GM19023 (cell line): ENCODE results near the gene RAB9A.
"Not testable (repeated sequence)": the region's sequence is repeated elsewhere in the genome, so short reads cannot be mapped to it uniquely, and the experiment has no call there.

Experiments used
- ATAC-seq: cut with Tn5 transposase; IDR thresholded peaks from one replicate; pipeline ENCODE4 v1.9.1; 2021; ENCODE audit warnings: mild to moderate bottlenecking, moderate library complexity; ENCODE audit not compliant: unreplicated experiment

Gene RAB9A

GRCh38 chrX:13669246-13669737 lies 19.6 kb upstream of the RAB9A start:
- peak; percentile 87 for ATAC-seq

GRCh38 chrX:13669755-13670154 lies 19.2 kb upstream of the RAB9A start:
- not testable (repeated sequence) for ATAC-seq

GRCh38 chrX:13670197-13670596 lies 18.7 kb upstream of the RAB9A start:
- ATAC-seq, result no peak

- ATAC-seq, result no peak
Observed at GRCh38 chrX:13673016-13673415, 15.9 kb upstream of the RAB9A start.

GRCh38 chrX:13676885-13677284 lies 12.0 kb upstream of the RAB9A start:
- ATAC-seq, result no peak

- ATAC-seq, result not testable (repeated sequence)
Observed at GRCh38 chrX:13679700-13680099, 9.2 kb upstream of the RAB9A start.

GRCh38 chrX:13681595-13681994 lies 7.3 kb upstream of the RAB9A start:
- no peak for ATAC-seq

- no peak for ATAC-seq
Observed at GRCh38 chrX:13684361-13684760, 4.6 kb upstream of the RAB9A start.

- no peak for ATAC-seq
Observed at GRCh38 chrX:13685126-13685763, 3.7 kb upstream of the RAB9A start.

GRCh38 chrX:13687203-13687602 lies 1.7 kb upstream of the RAB9A start:
- ATAC-seq, result no peak

- no peak for ATAC-seq
Observed at GRCh38 chrX:13688384-13688957, 457 bp upstream of the RAB9A start.

GRCh38 chrX:13689741-13690211 lies 848 bp downstream of the RAB9A start:
- no peak for ATAC-seq

GRCh38 chrX:13690836-13691235 lies 1.9 kb downstream of the RAB9A start:
- ATAC-seq, result no peak

- ATAC-seq, result no peak
Observed at GRCh38 chrX:13691841-13692371, 3.0 kb downstream of the RAB9A start.

GRCh38 chrX:13692771-13693231 lies 3.9 kb downstream of the RAB9A start:
- no peak for ATAC-seq

- ATAC-seq, result no peak
Observed at GRCh38 chrX:13693341-13693961, 4.5 kb downstream of the RAB9A start.

- ATAC-seq, result no peak
Observed at GRCh38 chrX:13694359-13694758, 5.4 kb downstream of the RAB9A start.

- ATAC-seq, result no peak
Observed at GRCh38 chrX:13694983-13695382, 6.1 kb downstream of the RAB9A start.

- ATAC-seq, result no peak
Observed at GRCh38 chrX:13695601-13696115, 6.7 kb downstream of the RAB9A start.

GRCh38 chrX:13697455-13697854 lies 8.5 kb downstream of the RAB9A start:
- ATAC-seq, result no peak

GRCh38 chrX:13697976-13698375 lies 9.0 kb downstream of the RAB9A start:
- no peak for ATAC-seq

- no peak for ATAC-seq
Observed at GRCh38 chrX:13698432-13698831, 9.5 kb downstream of the RAB9A start.
